K562 (cell line): ENCODE measurements around the gene TUT7.

Experiments
- EZH2 ChIP-seq: IDR thresholded peaks from 2 replicates; pipeline ENCODE4 v1.6.1; 2012; ENCODE audit warnings: low read depth, mild to moderate bottlenecking, inconsistent platforms, low read length, borderline replicate concordance
- NRF1 ChIP-seq, 2 experiments: fragments of 450-650 bp; IDR thresholded peaks in 1 of 2; conservative IDR thresholded peaks in 1 of 2; 2 replicates each; pipeline ENCODE4 v1.6.1; 2014; ENCODE audit warnings: mild to moderate bottlenecking in 2 of 2
- POLR2AphosphoS5 ChIP-seq: IDR thresholded peaks from 2 replicates; pipeline ENCODE4 v1.6.1; 2011; ENCODE audit warnings: mild to moderate bottlenecking, low read depth, low read length, moderate library complexity; ENCODE audit not compliant: control insufficient read depth, insufficient read depth
- SIN3A ChIP-seq, 2 experiments: fragments of 150-350 bp in 1 of 2; IDR thresholded peaks; 2 replicates each; pipeline ENCODE4 v1.6.1; 2011 to 2016; ENCODE audit warnings: borderline replicate concordance in 2 of 2, low read depth in 2 of 2, low read length in 2 of 2, mild to moderate bottlenecking in 2 of 2, moderate library complexity in 2 of 2; ENCODE audit not compliant: control insufficient read depth in 1 of 2
- SMAD1 ChIP-seq: fragments of 150-350 bp; IDR thresholded peaks from 2 replicates; pipeline ENCODE4 v1.6.1; 2014; ENCODE audit warnings: low read length, low read depth; ENCODE audit not compliant: partially characterized antibody
- TAF9B ChIP-seq: fragments of 450-650 bp; IDR thresholded peaks from 2 replicates; pipeline ENCODE4 v1.6.1; 2018; ENCODE audit warnings: mild to moderate bottlenecking; ENCODE audit not compliant: partially characterized antibody
- ZEB2 ChIP-seq: fragments of 450-650 bp; IDR thresholded peaks from 2 replicates; pipeline ENCODE4 v1.6.1; 2016
- ZNF785 ChIP-seq: fragments of 250-450 bp; sonication (Bioruptor Pico); IDR thresholded peaks from 2 replicates; pipeline ENCODE4 v1.4.0; 2020; ENCODE audit warnings: mild to moderate bottlenecking

DNA sequence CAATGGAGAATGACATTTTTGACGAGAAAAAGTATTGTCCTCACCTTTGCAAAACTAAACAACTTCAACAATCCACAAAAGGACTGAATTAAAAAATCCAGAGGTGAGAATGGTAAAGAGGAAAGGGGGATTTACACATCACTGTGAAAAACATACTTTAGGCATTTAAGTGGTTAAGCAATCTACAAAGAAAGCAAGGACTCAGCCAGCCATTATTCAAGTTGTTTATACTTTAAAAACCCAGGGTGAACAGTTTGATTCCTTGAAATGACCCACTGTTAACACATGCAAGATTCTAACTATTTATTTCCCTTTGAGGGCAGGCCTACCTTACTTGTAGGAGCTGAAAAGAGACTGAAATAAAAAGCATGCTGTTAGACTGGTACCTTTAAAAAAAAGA is 29.3 kb downstream of the TUT7 start:
- TF ChIP-seq TAF9B = no peak
- no peak for TF ChIP-seq SMAD1
- no peak for TF ChIP-seq NRF1 (conservative IDR thresholded peaks at IDR 0.05 in 1 of 2, IDR thresholded peaks at IDR 0.05 in 1 of 2)
- TF ChIP-seq SIN3A (IDR thresholded peaks at IDR 0.05; ENCODE audit: borderline replicate concordance in 2 of 2, control insufficient read depth in 1 of 2, low read depth in 2 of 2, low read length in 2 of 2) = no peak
- TF ChIP-seq ZNF785 (CRISPR knock-in tag) = no peak
- no peak for TF ChIP-seq ZEB2
- no peak for TF ChIP-seq POLR2AphosphoS5
- no peak for TF ChIP-seq EZH2
